OCI-LY1 (cell line): ENCODE results near the gene ARPP21.

Experiments
- H2AFZ ChIP-seq: fragments of 200-600 bp; sonication (generic), shearing (Covaris generic); 2 replicates; pipeline ENCODE4 v1.6.0; 2014; ENCODE audit warnings: antibody characterized with exemption, mild to moderate bottlenecking, low read length
- H3F3A ChIP-seq: fragments of 200-600 bp; sonication (generic), shearing (Covaris generic); 2 replicates; pipeline ENCODE4 v1.6.0; 2014; ENCODE audit warnings: mild to moderate bottlenecking, antibody characterized with exemption, low read length, moderate library complexity; ENCODE audit not compliant: insufficient read depth
- H3K27ac ChIP-seq: fragments of 200-600 bp; sonication (generic); 2 replicates; pipeline ENCODE4 v1.5.1; 2014; ENCODE audit warnings: low read length, mixed run types, mild to moderate bottlenecking, low read depth; ENCODE audit not compliant: poor library complexity, severe bottlenecking
- H3K27me3 ChIP-seq: fragments of 200-600 bp; sonication (generic); 2 replicates; pipeline ENCODE4 v1.6.0; 2014; ENCODE audit warnings: antibody characterized with exemption, mild to moderate bottlenecking, low read length, moderate library complexity; ENCODE audit not compliant: insufficient read depth
- H3K36me3 ChIP-seq: fragments of 200-600 bp; sonication (generic); 2 replicates; pipeline ENCODE4 v1.6.1; 2014; ENCODE audit warnings: mild to moderate bottlenecking, antibody characterized with exemption, low read length, moderate library complexity, mixed read lengths; ENCODE audit not compliant: insufficient read depth
- H3K4me1 ChIP-seq: fragments of 200-600 bp; sonication (generic); 2 replicates; pipeline ENCODE4 v1.5.1; 2014; ENCODE audit warnings: mild to moderate bottlenecking, low read length, moderate library complexity; ENCODE audit not compliant: insufficient read depth, severe bottlenecking
- H3K4me2 ChIP-seq: fragments of 200-600 bp; sonication (generic), shearing (Covaris generic); 2 replicates; pipeline ENCODE4 v1.6.1; 2014; ENCODE audit warnings: low read length
- H3K4me3 ChIP-seq: fragments of 200-600 bp; sonication (generic); 2 replicates; pipeline ENCODE4 v1.5.1; 2014; ENCODE audit warnings: low read length, low read depth, mild to moderate bottlenecking, mixed read lengths; ENCODE audit not compliant: poor library complexity, severe bottlenecking
- H3K79me2 ChIP-seq: fragments of 200-600 bp; shearing (Covaris generic); 2 replicates; pipeline ENCODE4 v1.6.1; 2016; ENCODE audit warnings: mixed run types, low read length, mixed read lengths; ENCODE audit not compliant: insufficient read depth
- H3K9ac ChIP-seq: fragments of 200-600 bp; sonication (generic), shearing (Covaris generic); 2 replicates; pipeline ENCODE4 v1.6.1; 2014; ENCODE audit warnings: mild to moderate bottlenecking, low read length, mixed read lengths
- H3K9me2 ChIP-seq: fragments of 200-600 bp; sonication (generic), shearing (Covaris generic); 2 replicates; pipeline ENCODE4 v1.6.1; 2014; ENCODE audit warnings: low read depth, mild to moderate bottlenecking, low read length, mixed read lengths
- H3K9me3 ChIP-seq: fragments of 200-600 bp; shearing (Covaris generic); 2 replicates; pipeline ENCODE4 v1.6.1; 2014; ENCODE audit warnings: low read length, mixed read lengths
- H4K20me1 ChIP-seq: fragments of 200-600 bp; sonication (generic), shearing (Covaris generic); 2 replicates; pipeline ENCODE4 v1.6.0; 2016; ENCODE audit warnings: mild to moderate bottlenecking, low read length; ENCODE audit not compliant: insufficient read depth
- EZH2 ChIP-seq: fragments of 200-600 bp; sonication (generic), shearing (Covaris generic); IDR thresholded peaks from 2 replicates; pipeline ENCODE4 v1.8.0; 2017; ENCODE audit warnings: borderline replicate concordance, mixed run types, mild to moderate bottlenecking, antibody characterized with exemption, low read length, moderate library complexity, mixed read lengths
- TF ChIP-seq, protein P1 (sequence below): fragments of 200-600 bp; sonication (generic), shearing (Covaris generic); IDR thresholded peaks from 2 replicates; pipeline ENCODE4 v1.5.1; 2017; ENCODE audit warnings: mild to moderate bottlenecking, antibody characterized with exemption, low read length, moderate library complexity, mixed read lengths

Gene ARPP21

DNA sequence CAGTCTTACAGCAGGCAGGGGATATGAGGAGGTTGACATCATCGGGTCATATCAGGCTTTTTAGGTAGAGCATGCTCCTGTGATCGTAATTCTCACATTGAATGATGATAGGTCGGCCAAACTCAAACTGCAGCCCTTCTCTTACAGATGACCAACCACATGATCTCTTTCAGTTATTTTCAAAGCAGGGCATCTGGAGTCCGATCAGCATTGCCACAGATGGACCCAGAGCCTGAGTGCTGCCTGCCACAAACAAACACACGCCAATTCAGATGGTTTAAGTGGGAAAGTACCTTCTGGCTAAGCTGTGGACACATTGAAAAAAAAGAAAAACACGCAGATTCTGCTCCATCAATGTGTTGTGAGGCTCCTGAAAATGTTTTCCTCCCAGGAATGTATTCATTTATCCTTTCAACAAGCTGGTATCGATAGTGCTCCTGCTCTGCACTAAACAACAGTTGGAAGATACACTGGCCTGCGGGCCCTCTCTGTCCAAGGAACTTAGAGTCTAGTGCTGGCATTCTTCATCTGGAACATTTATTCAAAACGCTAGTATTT, 31.2 kb downstream of the ARPP21 start:
- H3K27me3 ChIP-seq = no peaks in the 10 kb centered on the region
- H3K9me3 ChIP-seq = no peaks in the 10 kb centered on the region
- peak overlapping the region; percentile 82 for H3K9ac ChIP-seq
- no peaks in the 10 kb centered on the region for H4K20me1 ChIP-seq
- TF ChIP-seq EZH2 = no peak
- TF ChIP-seq, protein P1, sequence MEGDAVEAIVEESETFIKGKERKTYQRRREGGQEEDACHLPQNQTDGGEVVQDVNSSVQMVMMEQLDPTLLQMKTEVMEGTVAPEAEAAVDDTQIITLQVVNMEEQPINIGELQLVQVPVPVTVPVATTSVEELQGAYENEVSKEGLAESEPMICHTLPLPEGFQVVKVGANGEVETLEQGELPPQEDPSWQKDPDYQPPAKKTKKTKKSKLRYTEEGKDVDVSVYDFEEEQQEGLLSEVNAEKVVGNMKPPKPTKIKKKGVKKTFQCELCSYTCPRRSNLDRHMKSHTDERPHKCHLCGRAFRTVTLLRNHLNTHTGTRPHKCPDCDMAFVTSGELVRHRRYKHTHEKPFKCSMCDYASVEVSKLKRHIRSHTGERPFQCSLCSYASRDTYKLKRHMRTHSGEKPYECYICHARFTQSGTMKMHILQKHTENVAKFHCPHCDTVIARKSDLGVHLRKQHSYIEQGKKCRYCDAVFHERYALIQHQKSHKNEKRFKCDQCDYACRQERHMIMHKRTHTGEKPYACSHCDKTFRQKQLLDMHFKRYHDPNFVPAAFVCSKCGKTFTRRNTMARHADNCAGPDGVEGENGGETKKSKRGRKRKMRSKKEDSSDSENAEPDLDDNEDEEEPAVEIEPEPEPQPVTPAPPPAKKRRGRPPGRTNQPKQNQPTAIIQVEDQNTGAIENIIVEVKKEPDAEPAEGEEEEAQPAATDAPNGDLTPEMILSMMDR = no peak
- peaks cover 17% of the 10 kb centered on the region; the same call in 1 of the 2 replicates for H3F3A ChIP-seq
- H3K79me2 ChIP-seq = peaks cover 16% of the 10 kb centered on the region
- no peak overlapping the region for H2AFZ ChIP-seq
- H3K4me1 ChIP-seq = peaks cover 100% of the 10 kb centered on the region
- H3K4me2 ChIP-seq = peak overlapping the region; percentile 85
- H3K36me3 ChIP-seq = no peaks in the 10 kb centered on the region
- no peaks in the 10 kb centered on the region for H3K9me2 ChIP-seq
- peak overlapping the region; percentile 71 for H3K4me3 ChIP-seq
- peak overlapping the region; percentile 100 for H3K27ac ChIP-seq

DNA sequence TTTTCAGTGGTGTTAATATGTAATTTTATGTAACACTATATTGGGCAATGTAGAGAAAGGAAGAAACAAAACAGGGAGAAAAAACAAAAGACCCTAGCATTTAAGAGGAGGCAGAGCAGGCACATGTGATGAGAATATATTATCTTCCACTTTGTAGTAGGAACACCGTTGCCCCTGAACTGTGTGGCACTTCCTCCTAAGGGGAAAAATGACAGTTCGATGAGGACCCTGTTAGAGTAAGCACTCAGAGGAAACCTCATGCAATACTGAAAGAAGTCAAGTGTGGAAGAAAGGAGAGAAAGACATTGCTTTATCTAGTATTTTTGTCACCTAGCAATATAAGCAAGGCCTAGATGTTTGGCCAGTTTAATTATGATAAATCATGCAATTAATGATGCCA, 32.2 kb downstream of the ARPP21 start:
- H3K4me2 ChIP-seq = peak overlapping the region; percentile 85
- H3K9me2 ChIP-seq = no peaks in the 10 kb centered on the region
- H3K4me3 ChIP-seq = peak overlapping the region; percentile 71

DNA sequence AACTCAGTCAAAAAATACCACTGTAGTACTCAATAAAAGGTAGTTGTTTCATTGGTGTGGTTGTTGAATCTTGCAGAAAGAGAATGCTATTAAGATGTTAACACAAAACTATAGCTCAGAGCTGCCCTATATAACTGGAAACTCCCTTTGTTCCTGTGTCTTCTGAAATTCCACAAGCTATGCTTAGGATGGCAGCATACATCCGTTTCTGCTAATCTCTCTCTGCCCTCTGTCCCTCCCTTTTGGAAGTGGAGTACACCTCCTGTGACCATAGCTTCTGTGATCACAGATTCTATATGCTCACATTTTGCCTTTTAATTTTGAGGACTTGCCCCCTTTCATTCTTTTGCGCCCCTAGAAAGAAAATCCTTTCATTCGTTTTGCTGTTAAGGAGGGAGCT, 33.7 kb downstream of the ARPP21 start:
- Histone ChIP-seq H3K9ac (peak overlapping the region; percentile 82), H4K20me1 (no peaks in the 10 kb centered on the region), H3K36me3 (no peaks in the 10 kb centered on the region), H3K4me1 (peaks cover 100% of the 10 kb centered on the region), H3K27me3 (no peaks in the 10 kb centered on the region), H3K27ac (peak overlapping the region; percentile 100), H2AFZ (no peak overlapping the region), H3K9me2 (no peaks in the 10 kb centered on the region), H3K9me3 (no peaks in the 10 kb centered on the region), H3K79me2 (peaks cover 41% of the 10 kb centered on the region), H3K4me3 (peak overlapping the region; percentile 71), H3F3A (peaks cover 4% of the 10 kb centered on the region; the same call in 1 of the 2 replicates), H3K4me2 (peak overlapping the region; percentile 85)
- TF ChIP-seq, protein P1 = 0 out of 2 replicates have a peak, but pooled peaks have one; percentile 13
- no peak for TF ChIP-seq EZH2

More for the DNA sequence above, 32.2 kb downstream of the ARPP21 start:
- Histone ChIP-seq H2AFZ (no peak overlapping the region), H3K9ac (peak overlapping the region; percentile 82), H3K27ac (peak overlapping the region; percentile 100), H3F3A (peaks cover 7% of the 10 kb centered on the region; the same call in 1 of the 2 replicates), H3K4me1 (peaks cover 100% of the 10 kb centered on the region), H3K36me3 (no peaks in the 10 kb centered on the region), H3K79me2 (peaks cover 25% of the 10 kb centered on the region), H3K9me3 (no peaks in the 10 kb centered on the region), H3K27me3 (no peaks in the 10 kb centered on the region), H4K20me1 (no peaks in the 10 kb centered on the region)
- no peak for TF ChIP-seq EZH2
- TF ChIP-seq, protein P1 = no peak
